HG02885 (cell line): ENCODE measurements around the gene GRM1.
A peak's percentile ranks its signal among the peaks of the same experiment; 100 is the strongest.

ENCODE experiments used
- ATAC-seq: cut with Tn5 transposase; IDR thresholded peaks from one replicate; pipeline ENCODE4 v1.9.1; 2021; ENCODE audit warnings: mild to moderate bottlenecking; ENCODE audit not compliant: unreplicated experiment, poor library complexity

GRM1 gene

GRCh38 chr6:146310628-146311027 is 281.8 kb downstream of the GRM1 start:
- ATAC-seq, result no peak

GRCh38 chr6:146311079-146311478 is 282.2 kb downstream of the GRM1 start:
- ATAC-seq, result no peak

GRCh38 chr6:146312608-146313007 is 283.7 kb downstream of the GRM1 start:
- ATAC-seq, result no peak

GRCh38 chr6:146315381-146316174 is 286.7 kb downstream of the GRM1 start:
- no peak for ATAC-seq

- ATAC-seq, result no peak
Observed at GRCh38 chr6:146316175-146316495, 287.3 kb downstream of the GRM1 start.

- no peak for ATAC-seq
Observed at GRCh38 chr6:146331013-146331412, 302.2 kb downstream of the GRM1 start.

GRCh38 chr6:146335336-146335735 is 306.5 kb downstream of the GRM1 start:
- no peak for ATAC-seq

- ATAC-seq, result no peak
Observed at GRCh38 chr6:146336191-146336590, 307.3 kb downstream of the GRM1 start.

GRCh38 chr6:146337376-146337775 is 308.5 kb downstream of the GRM1 start:
- ATAC-seq, result no peak

GRCh38 chr6:146339716-146340115 is 310.9 kb downstream of the GRM1 start:
- no peak for ATAC-seq

- ATAC-seq, result no peak
Observed at GRCh38 chr6:146341493-146342230, 312.8 kb downstream of the GRM1 start.

- ATAC-seq, result no peak
Observed at GRCh38 chr6:146345598-146345997, 316.7 kb downstream of the GRM1 start.

GRCh38 chr6:146347090-146347489 is 318.2 kb downstream of the GRM1 start:
- no peak for ATAC-seq

GRCh38 chr6:146347690-146348089 is 318.8 kb downstream of the GRM1 start:
- no peak for ATAC-seq

GRCh38 chr6:146351018-146351417 is 322.2 kb downstream of the GRM1 start:
- no peak for ATAC-seq

GRCh38 chr6:146352163-146352562 is 323.3 kb downstream of the GRM1 start:
- ATAC-seq, result no peak

GRCh38 chr6:146354451-146354850 is 325.6 kb downstream of the GRM1 start:
- no peak for ATAC-seq

GRCh38 chr6:146355521-146356100 is 326.7 kb downstream of the GRM1 start:
- ATAC-seq, result no peak

GRCh38 chr6:146357578-146358430 is 328.9 kb downstream of the GRM1 start:
- ATAC-seq, result peak; percentile 77

GRCh38 chr6:146358431-146359046 is 329.7 kb downstream of the GRM1 start:
- ATAC-seq, result no peak
